Mammary epithelial cell (primary cell): ENCODE measurements around the gene TMEM247.

Experiments
- EZH2 ChIP-seq: IDR thresholded peaks from 2 replicates; pipeline ENCODE4 v1.6.1; 2012; ENCODE audit warnings: low read length, inconsistent platforms, borderline replicate concordance
- TF ChIP-seq, protein P1 (sequence below), 2 donors: IDR thresholded peaks in 1 of 2; conservative IDR thresholded peaks in 1 of 2; 2 replicates each; pipeline ENCODE4 v1.5.1; 2011 to 2012; ENCODE audit warnings: inconsistent platforms in 2 of 2, low read length in 2 of 2, mild to moderate bottlenecking in 2 of 2, control low read depth in 1 of 2, low read depth in 1 of 2; ENCODE audit not compliant: insufficient read depth in 1 of 2; ENCODE audit errors: extremely low read depth in 1 of 2

DNA sequence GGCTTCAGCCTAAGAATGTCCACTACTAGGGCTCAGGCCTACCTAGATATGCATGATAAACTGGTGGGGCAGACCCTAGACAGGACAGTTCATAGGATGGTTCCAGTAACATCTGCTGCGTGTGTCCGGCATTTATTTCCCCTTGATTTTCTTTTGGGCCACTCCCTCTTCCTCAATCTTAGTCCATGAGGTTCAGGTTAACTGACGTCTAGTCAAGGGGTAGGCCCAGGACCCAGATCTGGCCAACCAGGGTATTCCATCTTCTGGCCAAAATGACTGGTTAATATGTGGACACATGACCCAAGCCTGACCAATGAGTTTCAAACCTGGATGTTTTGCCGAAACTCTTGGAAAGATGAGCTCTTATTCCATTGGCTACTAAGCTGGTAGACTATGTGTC is 15.2 kb downstream of the TMEM247 start:
- TF ChIP-seq, protein P1, sequence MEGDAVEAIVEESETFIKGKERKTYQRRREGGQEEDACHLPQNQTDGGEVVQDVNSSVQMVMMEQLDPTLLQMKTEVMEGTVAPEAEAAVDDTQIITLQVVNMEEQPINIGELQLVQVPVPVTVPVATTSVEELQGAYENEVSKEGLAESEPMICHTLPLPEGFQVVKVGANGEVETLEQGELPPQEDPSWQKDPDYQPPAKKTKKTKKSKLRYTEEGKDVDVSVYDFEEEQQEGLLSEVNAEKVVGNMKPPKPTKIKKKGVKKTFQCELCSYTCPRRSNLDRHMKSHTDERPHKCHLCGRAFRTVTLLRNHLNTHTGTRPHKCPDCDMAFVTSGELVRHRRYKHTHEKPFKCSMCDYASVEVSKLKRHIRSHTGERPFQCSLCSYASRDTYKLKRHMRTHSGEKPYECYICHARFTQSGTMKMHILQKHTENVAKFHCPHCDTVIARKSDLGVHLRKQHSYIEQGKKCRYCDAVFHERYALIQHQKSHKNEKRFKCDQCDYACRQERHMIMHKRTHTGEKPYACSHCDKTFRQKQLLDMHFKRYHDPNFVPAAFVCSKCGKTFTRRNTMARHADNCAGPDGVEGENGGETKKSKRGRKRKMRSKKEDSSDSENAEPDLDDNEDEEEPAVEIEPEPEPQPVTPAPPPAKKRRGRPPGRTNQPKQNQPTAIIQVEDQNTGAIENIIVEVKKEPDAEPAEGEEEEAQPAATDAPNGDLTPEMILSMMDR (conservative IDR thresholded peaks at IDR 0.05 in 1 of 2, IDR thresholded peaks at IDR 0.05 in 1 of 2; ENCODE audit: extremely low read depth in 1 of 2, insufficient read depth in 1 of 2, low read depth in 1 of 2, low read length in 2 of 2): no peak
- TF ChIP-seq EZH2: no peak
